ENCODE measurements around the gene EMSY. TPM values are rescaled to one million over a fixed set of nuclear protein-coding genes. Genes with fewer than 3 reads are reported as not detected.
"Not testable (repeated sequence)": the region's sequence is repeated elsewhere in the genome, so short reads cannot be mapped to it uniquely, and the experiment has no call there.

Gene EMSY
- total RNA-seq, 6 experiments from 2014 or later, result 6.1 to 15.2 (median 7.2) TPM

DNA sequence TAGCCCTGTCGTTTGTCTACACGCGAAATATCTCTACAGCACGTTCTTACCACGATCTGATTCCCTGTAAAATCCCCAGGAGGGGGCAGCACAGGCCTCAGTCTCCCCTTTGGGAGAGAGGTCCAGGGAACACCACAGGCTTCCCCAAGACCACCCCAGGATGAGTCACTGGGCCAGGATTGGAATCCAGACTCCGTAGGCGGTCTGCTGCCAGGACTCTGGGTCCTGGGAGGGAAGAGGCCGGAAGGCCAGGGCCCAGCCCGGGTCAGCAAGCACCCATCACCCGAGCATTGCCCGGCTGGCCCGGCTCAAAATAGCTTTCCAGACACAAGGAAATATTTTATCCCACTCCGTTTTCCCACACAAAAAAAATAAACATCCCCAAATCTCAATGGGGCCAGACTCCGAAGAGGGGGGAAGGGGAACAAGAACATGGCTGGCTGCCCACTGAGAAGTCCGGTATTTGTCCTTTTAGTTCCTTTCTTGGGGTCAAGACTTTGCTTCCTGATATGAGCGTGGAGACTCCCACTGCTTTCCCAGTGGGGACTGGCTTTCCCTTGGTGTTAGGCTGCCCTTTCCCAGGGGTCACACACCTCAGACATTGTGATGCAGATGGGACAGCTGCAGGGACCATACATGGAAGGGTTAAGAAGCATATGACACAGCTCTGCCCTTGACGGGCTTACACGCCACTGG lies 134.4 kb downstream of the EMSY start:
- intact Hi-C loops (cut with DNase I), result no loop called here
- TF ChIP-seq POLR2A (IDR thresholded peaks at IDR 0.05), result no peak
- TF ChIP-seq, protein P1, sequence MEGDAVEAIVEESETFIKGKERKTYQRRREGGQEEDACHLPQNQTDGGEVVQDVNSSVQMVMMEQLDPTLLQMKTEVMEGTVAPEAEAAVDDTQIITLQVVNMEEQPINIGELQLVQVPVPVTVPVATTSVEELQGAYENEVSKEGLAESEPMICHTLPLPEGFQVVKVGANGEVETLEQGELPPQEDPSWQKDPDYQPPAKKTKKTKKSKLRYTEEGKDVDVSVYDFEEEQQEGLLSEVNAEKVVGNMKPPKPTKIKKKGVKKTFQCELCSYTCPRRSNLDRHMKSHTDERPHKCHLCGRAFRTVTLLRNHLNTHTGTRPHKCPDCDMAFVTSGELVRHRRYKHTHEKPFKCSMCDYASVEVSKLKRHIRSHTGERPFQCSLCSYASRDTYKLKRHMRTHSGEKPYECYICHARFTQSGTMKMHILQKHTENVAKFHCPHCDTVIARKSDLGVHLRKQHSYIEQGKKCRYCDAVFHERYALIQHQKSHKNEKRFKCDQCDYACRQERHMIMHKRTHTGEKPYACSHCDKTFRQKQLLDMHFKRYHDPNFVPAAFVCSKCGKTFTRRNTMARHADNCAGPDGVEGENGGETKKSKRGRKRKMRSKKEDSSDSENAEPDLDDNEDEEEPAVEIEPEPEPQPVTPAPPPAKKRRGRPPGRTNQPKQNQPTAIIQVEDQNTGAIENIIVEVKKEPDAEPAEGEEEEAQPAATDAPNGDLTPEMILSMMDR (IDR thresholded peaks at IDR 0.05), result peak in 3 of 4 donors; percentile 4 to 23 (median 10)
- 52% methylated on average over 6 of the region's 18 CpGs for WGBS (ENCODE audit: insufficient coverage, low coverage, low lambda C conversion rate, missing lambda C conversion rate)
- ATAC-seq (peak; percentile 59 to 78 (median 66)), DNase-seq (peak in 1 of 3 donors; percentile 64)
- no peaks in the 10 kb centered on the region for H3K9me3 ChIP-seq
- peak overlapping the region; percentile 40 to 79 (median 55) for H3K27ac ChIP-seq
- no peaks in the 10 kb centered on the region for H3K4me1 ChIP-seq
- no peak overlapping the region for H3K4me3 ChIP-seq
- no peaks in the 10 kb centered on the region for H3K27me3 ChIP-seq
- H3K36me3 ChIP-seq, result no peaks in the 10 kb centered on the region

DNA sequence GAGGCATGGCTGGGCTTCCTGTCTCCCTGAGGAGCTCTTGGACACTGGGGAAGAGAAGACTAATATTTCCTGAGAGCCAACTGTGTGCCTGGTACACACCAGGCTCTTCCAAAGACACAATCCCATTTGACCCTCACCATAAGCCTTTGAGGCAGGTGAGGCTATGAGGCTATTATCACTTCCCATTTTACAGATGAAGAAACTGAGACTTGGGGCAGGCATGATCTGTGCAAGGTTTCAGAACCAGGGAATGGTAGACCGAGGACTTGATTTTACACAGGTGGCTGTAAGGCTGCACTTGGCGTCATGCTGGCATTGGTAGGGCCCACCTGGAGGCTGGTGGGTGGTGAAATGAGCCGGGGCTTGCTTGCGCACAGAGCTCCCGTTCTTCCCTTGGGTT lies 134.9 kb downstream of the EMSY start:
- no peak for ATAC-seq
- 40% methylated on average over 2 of the region's 5 CpGs for WGBS (ENCODE audit: insufficient coverage, low coverage, low lambda C conversion rate, missing lambda C conversion rate)
- H3K4me3 ChIP-seq, result no peak overlapping the region
- no peaks in the 10 kb centered on the region for H3K9me3 ChIP-seq
- no peaks in the 10 kb centered on the region for H3K4me1 ChIP-seq
- H3K27me3 ChIP-seq, result no peaks in the 10 kb centered on the region
- intact Hi-C loops (cut with DNase I), result no loop called here
- no peaks in the 10 kb centered on the region for H3K36me3 ChIP-seq
- TF ChIP-seq POLR2A (IDR thresholded peaks at IDR 0.05), result no peak
- DNase-seq, result no peak
- peak overlapping the region; percentile 40 to 79 (median 55) for H3K27ac ChIP-seq

DNA sequence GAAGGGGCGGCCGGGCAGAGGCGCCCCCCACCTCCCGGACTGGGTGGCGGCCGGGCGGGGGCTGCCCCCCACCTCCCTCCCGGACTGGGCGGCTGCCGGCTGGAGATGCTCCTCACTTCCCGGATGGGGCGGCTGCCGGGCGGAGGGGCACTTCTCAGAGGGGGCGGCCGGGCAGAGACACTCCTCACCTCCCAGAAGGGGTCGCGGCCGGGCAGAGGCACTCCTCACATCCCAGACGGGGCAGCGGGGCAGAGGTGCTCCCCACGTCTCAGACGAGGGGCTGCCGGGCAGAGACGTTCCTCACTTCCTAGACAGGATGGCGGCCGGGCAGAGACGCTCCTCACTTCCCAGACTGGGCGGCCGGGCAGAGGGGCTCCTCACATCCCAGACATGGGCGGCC lies 137.7 kb downstream of the EMSY start:
- H3K27ac ChIP-seq; DNase-seq; H3K27me3 ChIP-seq; H3K9me3 ChIP-seq; H3K4me3 ChIP-seq; H3K4me1 ChIP-seq; ATAC-seq; intact Hi-C loops (cut with DNase I); H3K36me3 ChIP-seq: not testable (repeated sequence)
- 100% methylated on average over 6 of the region's 31 CpGs for WGBS (ENCODE audit: insufficient coverage, low coverage, low lambda C conversion rate, missing lambda C conversion rate)

DNA sequence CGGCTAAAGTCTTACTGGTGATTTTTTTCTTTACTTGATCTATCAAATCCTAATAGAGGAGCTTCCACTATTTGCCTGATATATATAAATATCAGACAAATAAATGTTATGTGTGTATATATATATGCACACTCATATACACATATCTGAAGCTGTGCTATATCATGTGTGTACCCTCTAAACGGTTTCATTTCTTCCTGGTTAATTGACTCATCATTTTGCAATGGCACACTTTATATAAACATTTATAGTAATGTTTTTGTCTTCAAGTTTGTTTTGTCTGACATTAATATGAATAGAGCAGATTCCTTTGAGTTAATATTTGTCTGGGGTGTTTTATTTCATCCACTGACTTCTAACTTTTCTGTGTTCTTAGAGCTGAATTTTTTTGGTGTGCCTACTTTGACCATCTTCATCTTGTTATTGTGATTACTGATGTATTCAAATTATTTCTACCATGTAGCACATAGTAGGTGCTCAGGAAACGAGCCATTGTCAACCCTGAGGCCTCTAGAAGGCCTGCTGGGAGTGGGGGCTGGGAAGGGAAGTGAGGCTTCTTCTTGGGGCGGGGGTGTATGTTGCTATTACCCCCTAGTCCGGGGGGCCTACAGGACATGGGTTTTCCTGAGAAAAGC lies 143.1 kb downstream of the EMSY start:
- WGBS (ENCODE audit: insufficient coverage, low coverage, low lambda C conversion rate, missing lambda C conversion rate), result 35% methylated on average over 5 of the region's 5 CpGs
- intact Hi-C loops (cut with DNase I), result no loop called here
- Histone ChIP-seq H3K4me1 (no peaks in the 10 kb centered on the region), H3K4me3 (no peak overlapping the region), H3K27ac (peak overlapping the region; percentile 45 to 82 (median 53)), H3K27me3 (no peaks in the 10 kb centered on the region), H3K9me3 (no peaks in the 10 kb centered on the region), H3K36me3 (no peaks in the 10 kb centered on the region)
- DNase-seq (no peak), ATAC-seq (no peak)
- no peak for TF ChIP-seq POLR2A (IDR thresholded peaks at IDR 0.05)
- TF ChIP-seq, protein P1 (IDR thresholded peaks at IDR 0.05), result no peak

DNA sequence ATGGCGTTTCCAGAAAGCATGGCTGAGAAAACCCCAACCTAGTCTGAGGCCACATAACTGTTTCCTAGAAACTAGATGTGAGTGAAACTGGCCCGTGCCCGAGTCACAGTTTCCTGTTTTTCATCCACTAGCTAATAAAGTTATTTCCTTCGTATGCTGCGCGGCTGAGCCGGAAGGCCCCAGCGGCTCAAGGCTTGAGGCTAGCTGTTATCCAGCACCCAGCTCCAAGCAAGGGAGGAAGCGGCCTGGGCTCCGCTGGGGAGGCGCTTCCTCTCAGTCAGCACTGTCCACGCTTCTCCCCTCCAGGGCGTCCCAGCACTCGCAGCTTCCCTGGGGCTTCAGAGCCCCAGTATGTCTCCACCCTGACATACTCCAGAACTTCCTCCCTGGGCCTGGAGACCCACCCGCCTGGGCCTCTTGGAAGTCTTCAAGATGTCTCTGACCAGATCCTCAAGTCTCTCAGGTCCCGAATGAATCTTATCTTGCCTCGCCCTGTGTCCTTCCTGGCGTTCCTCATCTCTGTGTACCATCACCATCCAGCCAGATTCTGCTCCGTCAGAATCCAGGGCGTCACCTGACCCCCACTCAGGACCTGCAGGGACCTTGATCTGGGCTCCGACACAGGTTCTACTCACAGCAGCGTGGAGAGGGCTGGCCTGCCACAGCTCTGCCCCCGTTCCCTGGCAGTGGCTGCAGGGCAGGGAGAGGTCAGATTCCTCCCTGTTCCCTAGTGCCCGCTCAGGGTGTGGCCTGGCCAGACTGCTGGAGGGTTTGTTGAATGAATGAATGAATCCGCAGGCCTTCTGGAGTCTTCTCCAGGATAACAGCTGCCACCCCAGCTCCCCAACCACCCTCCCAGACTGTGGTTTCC lies 143.9 kb downstream of the EMSY start:
- intact Hi-C loops (cut with DNase I), result no loop called here
- Histone ChIP-seq H3K9me3 (no peaks in the 10 kb centered on the region), H3K27ac (peak overlapping the region; percentile 45 to 82 (median 53)), H3K4me3 (no peak overlapping the region), H3K36me3 (no peaks in the 10 kb centered on the region), H3K4me1 (no peaks in the 10 kb centered on the region), H3K27me3 (no peaks in the 10 kb centered on the region)
- TF ChIP-seq POLR2A (IDR thresholded peaks at IDR 0.05), result no peak
- TF ChIP-seq, protein P1 (IDR thresholded peaks at IDR 0.05), result no peak
- WGBS (ENCODE audit: insufficient coverage, low coverage, low lambda C conversion rate, missing lambda C conversion rate), result 38% methylated on average over 10 of the region's 25 CpGs
- ATAC-seq (peak; percentile 86 to 94 (median 94)), DNase-seq (peak; percentile 69 to 79 (median 75))

Data from right lobe of liver (tissue), 6 donors.